HepG2 (cell line): ENCODE data around the gene COL9A2. TPM values are rescaled to one million over a fixed set of nuclear protein-coding genes. Genes with fewer than 3 reads are reported as not detected.
A peak's percentile ranks its signal among the peaks of the same experiment; 100 is the strongest.
"Not testable (repeated sequence)": the region's sequence is repeated elsewhere in the genome, so short reads cannot be mapped to it uniquely, and the experiment has no call there.

Experiments used
- ATAC-seq: fragments of 200-7000 bp; cut with Tn5 transposase; 3 replicates; pipeline ENCODE4 v1.9.1; 2020; ENCODE audit warnings: mild to moderate bottlenecking, moderate library complexity
- BruUV-seq: library from RNA; stranded (reverse); fragments of 400-500 nt; replicated peaks from 2 replicates; lab custom pipeline; 2021; lab: Mats Ljungman, UMichigan
- CTCF ChIA-PET: fragments of 300-600 bp; formaldehyde crosslinking; extraction: SDS; loops from one replicate; lab custom pipeline; 2021; ENCODE audit warnings: low total read pairs, inconsistent platforms, low intra/inter-chr PET ratio; lab: Yijun Ruan, JAX
- POLR2A ChIA-PET: fragments of 350-600 bp; sonication (Branson Sonifier 250); formaldehyde crosslinking; loops from one replicate; lab custom pipeline; 2020; ENCODE audit warnings: antibody characterized with exemption, inconsistent platforms; lab: Yijun Ruan, JAX
- DNase-seq: peaks from one replicate; pipeline ENCODE4 v3.0.0-alpha.2; 2015; ENCODE audit warnings: low spot score
- FAIRE-seq: peaks from 3 replicates; lab custom pipeline; 2011; peaks lifted over from hg19 to GRCh38; lab: Jason Lieb, UNC
- H2AFZ ChIP-seq: one replicate; pipeline ENCODE4 v1.6.1; 2011; ENCODE audit warnings: low read length, inconsistent platforms
- H3K27ac ChIP-seq: fragments of 300-600 bp; 3 replicates; pipeline ENCODE4 v1.8.0; 2011; ENCODE audit warnings: mixed run types, mild to moderate bottlenecking, mixed read lengths, low read length, inconsistent platforms; ENCODE audit not compliant: insufficient read depth; ENCODE audit errors: extremely low read length
- H3K27me3 ChIP-seq, 2 experiments: fragments of 200-600 bp in 1 of 2; 2 replicates in 1 of 2; 3 replicates in 1 of 2; pipeline versions ENCODE4 v1.6.0 to v1.8.0; 2011; ENCODE audit warnings: low read length in 2 of 2, mild to moderate bottlenecking in 2 of 2, moderate library complexity in 2 of 2, inconsistent platforms in 1 of 2; ENCODE audit not compliant: insufficient read depth in 2 of 2, control insufficient read depth in 1 of 2
- H3K36me3 ChIP-seq, 2 experiments: fragments of 200-600 bp in 1 of 2; replicated peaks in 1 of 2; 2 replicates in 1 of 2; 3 replicates in 1 of 2; pipeline versions ENCODE4 v1.5.1 to v1.8.0; 2011; ENCODE audit warnings: low read length in 2 of 2, inconsistent platforms in 1 of 2; ENCODE audit not compliant: insufficient read depth in 2 of 2, control insufficient read depth in 1 of 2
- H3K4me1 ChIP-seq: 2 replicates; pipeline ENCODE4 v1.5.1; 2012; ENCODE audit warnings: low read length, inconsistent platforms; ENCODE audit not compliant: insufficient read depth
- H3K4me2 ChIP-seq: 2 replicates; pipeline ENCODE4 v1.6.0; 2011; ENCODE audit warnings: low read depth, low read length, inconsistent platforms
- H3K4me3 ChIP-seq, 3 experiments: fragments of 200-600 bp in 1 of 3; sonication (generic), shearing (Covaris generic) in 1 of 3; replicated peaks in 1 of 3; 2 replicates each; pipeline ENCODE4 v1.5.1; 2011 to 2016; ENCODE audit warnings: low read length in 3 of 3, inconsistent platforms in 2 of 3, low read depth in 2 of 3, mild to moderate bottlenecking in 2 of 3, control low read depth in 1 of 3, mixed read lengths in 1 of 3; ENCODE audit not compliant: insufficient read depth in 1 of 3
- H3K79me2 ChIP-seq: one replicate; pipeline ENCODE4 v1.6.1; 2011; ENCODE audit warnings: low read length, inconsistent platforms; ENCODE audit not compliant: insufficient read depth
- H3K9ac ChIP-seq: 2 replicates; pipeline ENCODE4 v1.6.0; 2011; ENCODE audit warnings: mild to moderate bottlenecking, low read depth, low read length, inconsistent platforms; ENCODE audit not compliant: insufficient read depth
- H3K9me3 ChIP-seq: 2 replicates; pipeline ENCODE4 v1.5.1; 2012; ENCODE audit warnings: mild to moderate bottlenecking, low read length
- H4K20me1 ChIP-seq: 2 replicates; pipeline ENCODE4 v1.6.0; 2011; ENCODE audit warnings: inconsistent platforms, mild to moderate bottlenecking, low read length, moderate library complexity; ENCODE audit not compliant: insufficient read depth
- ASH2L ChIP-seq: fragments of 300-600, 200-600 bp; sonication (generic); IDR thresholded peaks from 2 replicates; pipeline ENCODE4 v1.7.0; 2017; ENCODE audit warnings: low read depth, mild to moderate bottlenecking, moderate library complexity, mixed read lengths, low read length; ENCODE audit not compliant: insufficient read length
- ATAD3A ChIP-seq: sonication (generic); formaldehyde crosslinking; IDR thresholded peaks from 2 replicates; pipeline ENCODE4 v1.4.0; 2020; ENCODE audit warnings: missing genetic modification reagents
- CAMTA2 ChIP-seq: sonication (generic); formaldehyde crosslinking; IDR thresholded peaks from 2 replicates; pipeline ENCODE4 v1.4.0; 2020; ENCODE audit warnings: mild to moderate bottlenecking, missing genetic modification reagents, borderline replicate concordance
- NCOR1 ChIP-seq: fragments of 200-600 bp; sonication (generic); IDR thresholded peaks from 2 replicates; pipeline ENCODE4 v1.7.0; 2017; ENCODE audit warnings: antibody characterized with exemption, low read length, borderline replicate concordance
- PHF5A ChIP-seq: IDR thresholded peaks from one replicate; pipeline ENCODE4 v1.6.1; 2018; ENCODE audit warnings: low read depth, missing genetic modification reagents; ENCODE audit not compliant: unreplicated experiment
- PHF8 ChIP-seq: sonication (generic); formaldehyde crosslinking; IDR thresholded peaks from 2 replicates; pipeline ENCODE4 v1.5.0; 2020; ENCODE audit warnings: missing genetic modification reagents
- RFXANK ChIP-seq: IDR thresholded peaks from 2 replicates; pipeline ENCODE4 v1.6.1; 2016
- ZBTB8A ChIP-seq: sonication (generic); formaldehyde crosslinking; IDR thresholded peaks from 2 replicates; pipeline ENCODE4 v1.4.0; 2020; ENCODE audit warnings: mild to moderate bottlenecking, low read depth, missing genetic modification reagents, borderline replicate concordance
- ZNF160 ChIP-seq: sonication (generic); formaldehyde crosslinking; IDR thresholded peaks from 2 replicates; pipeline ENCODE4 v1.8.0; 2022; ENCODE audit warnings: mild to moderate bottlenecking, inconsistent platforms, missing genetic modification reagents
- ZNF207 ChIP-seq: fragments of 450-650 bp; IDR thresholded peaks from 2 replicates; pipeline ENCODE4 v1.6.1; 2016; ENCODE audit warnings: antibody characterized with exemption, borderline replicate concordance
- ZNF317 ChIP-seq: sonication (generic); formaldehyde crosslinking; IDR thresholded peaks from 2 replicates; pipeline ENCODE4 v1.5.0; 2020; ENCODE audit warnings: mild to moderate bottlenecking, missing genetic modification reagents
- ZNF644 ChIP-seq: IDR thresholded peaks from 2 replicates; pipeline ENCODE4 v1.6.1; 2016; ENCODE audit warnings: low read depth
- WGBS: methylation state at CpG from one replicate; pipeline ENCODE4 v1.1.6; 2017; ENCODE audit warnings: low lambda C conversion rate; 5-methylcytosine and 5-hydroxymethylcytosine counted together
- in situ Hi-C: cut with HindIII; loops from 2 replicates; pipeline ENCODE4 v1.10.0; 2017; ENCODE audit warnings: low pct_unique_long_range_greater_than_20kb; ENCODE audit not compliant: extremely low pct_ligation_motif_present
- intact Hi-C: fragments of 100-400 bp; cut with micrococcal nuclease; formaldehyde crosslinking; loops from one replicate; pipeline ENCODE4 v1.10.0; 2022; ENCODE audit not compliant: unreplicated experiment
- polyA plus RNA-seq, 8 experiments: library from polyadenylated mRNA; depleted of rRNA in 3 of 8; stranded (reverse) in 7 of 8; unstranded in 1 of 8; fragments of >200 nt; fragmentation: Illumina TruSeq in 4 of 8; extraction: Trizol in 4 of 8; gene quantifications; 2 replicates each; pipeline versions ENCODE4 v1.2.1 to v1.2.3, GENCODE V29; 2011 to 2016; ENCODE audit warnings: low read depth in 4 of 8, missing spikeins in 1 of 8, mixed read lengths in 1 of 8; ENCODE audit not compliant: insufficient read depth in 1 of 8
- total RNA-seq, 5 experiments: library from RNA; depleted of rRNA; stranded (reverse); fragments of >200 nt; fragmentation: Illumina TruSeq; extraction: Trizol; gene quantifications; 2 replicates each; pipeline ENCODE4 v1.2.3, GENCODE V29; 2016; ENCODE audit warnings: low read depth in 1 of 5
- TF ChIP-seq, protein P1 (sequence below): sonication (generic); formaldehyde crosslinking; IDR thresholded peaks from 2 replicates; pipeline ENCODE4 v1.8.0; 2022; ENCODE audit warnings: mild to moderate bottlenecking, missing genetic modification reagents, moderate library complexity
- TF ChIP-seq, protein P2 (sequence below): sonication (generic); formaldehyde crosslinking; IDR thresholded peaks from 2 replicates; pipeline ENCODE4 v1.4.0; 2020; ENCODE audit warnings: missing genetic modification reagents
- TF ChIP-seq, protein P3 (sequence below): sonication (generic); formaldehyde crosslinking; IDR thresholded peaks from 2 replicates; pipeline ENCODE4 v1.4.0; 2020; ENCODE audit warnings: missing genetic modification reagents

COL9A2 gene
- total and polyA plus RNA-seq, 2 of the 13 experiments (the other 11 are each of a cell fraction or from before 2014, with no cell fraction given): 20.2 to 26.9 TPM

GRCh38 chr1:40331403-40331802 is 14.3 kb upstream of the COL9A2 start:
- TF ChIP-seq ZNF317 (CRISPR knock-in tag): peak; percentile 87
- TF ChIP-seq, all 625 proteins: peak for 1; not testable (repeated sequence) for 624
- H3K9ac ChIP-seq, H3K27ac ChIP-seq, ATAC-seq, H3K4me3 ChIP-seq, BruUV-seq, H3K36me3 ChIP-seq, H4K20me1 ChIP-seq, H3K27me3 ChIP-seq, H3K9me3 ChIP-seq, intact Hi-C loops, FAIRE-seq, H3K79me2 ChIP-seq, H3K4me2 ChIP-seq, in situ Hi-C loops, CTCF ChIA-PET, DNase-seq, POLR2A ChIA-PET, H2AFZ ChIP-seq: not testable (repeated sequence)
- H3K4me1 ChIP-seq: peaks cover 19% of the 10 kb centered on the region
- 77% methylated on average over 1 of the region's 1 CpG for WGBS

DNA sequence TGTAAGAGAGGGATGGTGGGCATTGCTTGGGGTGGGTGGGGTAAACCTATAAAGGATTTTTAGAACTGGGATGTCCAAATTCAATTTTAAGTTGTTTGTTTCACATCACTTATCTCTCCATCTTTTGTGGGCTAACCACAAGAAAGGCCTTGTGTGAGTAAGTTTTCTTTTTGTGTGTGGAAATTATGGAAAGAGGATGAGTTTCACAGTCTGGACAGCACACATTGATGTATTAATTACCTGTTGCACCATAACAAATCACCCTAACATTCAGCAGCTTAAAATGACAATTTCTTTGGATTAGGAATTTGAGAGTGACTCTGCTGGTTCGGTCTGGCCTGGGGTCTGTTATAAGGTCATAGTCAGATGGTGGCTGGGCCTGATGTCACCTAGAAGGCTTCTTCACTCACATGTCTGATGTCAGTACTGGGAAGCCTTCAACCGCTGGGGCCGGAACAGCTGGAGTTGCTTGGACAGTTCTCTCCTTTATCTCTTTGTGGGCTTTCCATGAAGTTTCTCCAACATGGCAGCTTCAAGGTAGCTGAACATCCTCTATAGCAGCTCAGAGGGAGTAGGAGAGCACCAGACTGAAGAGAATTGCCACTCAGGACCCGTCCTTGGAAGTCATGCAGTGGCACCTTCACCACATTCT is 2.0 kb upstream of the COL9A2 start:
- ATAC-seq: no peak
- Histone ChIP-seq H3K9me3 (no peaks in the 10 kb centered on the region), H3K4me3 (no peak overlapping the region), H3K27me3 (peaks cover 0 to 11% of the 10 kb centered on the region in 2 experiments; a peak in 1 of 5 replicates), H3K4me2 (no peak overlapping the region), H3K9ac (no peak overlapping the region), H2AFZ (no peak overlapping the region), H3K4me1 (peaks cover 33% of the 10 kb centered on the region), H3K27ac (no peak overlapping the region), H3K36me3 (no peaks in the 10 kb centered on the region), H4K20me1 (no peaks in the 10 kb centered on the region), H3K79me2 (no peaks in the 10 kb centered on the region)
- WGBS: 100% methylated on average over 1 of the region's 4 CpGs
- intact Hi-C loops: loop anchor here (10.0 kb wide), 1 partner anchor 64 kb away; the partner anchor contains the start of gene ZMPSTE24
- ChIA-PET POLR2A (no interaction called here), CTCF (no interaction called here)
- FAIRE-seq: no peak
- in situ Hi-C loops: no loop called here
- BruUV-seq: no TSS peak
- DNase-seq: no peak
- TF ChIP-seq, protein P1, sequence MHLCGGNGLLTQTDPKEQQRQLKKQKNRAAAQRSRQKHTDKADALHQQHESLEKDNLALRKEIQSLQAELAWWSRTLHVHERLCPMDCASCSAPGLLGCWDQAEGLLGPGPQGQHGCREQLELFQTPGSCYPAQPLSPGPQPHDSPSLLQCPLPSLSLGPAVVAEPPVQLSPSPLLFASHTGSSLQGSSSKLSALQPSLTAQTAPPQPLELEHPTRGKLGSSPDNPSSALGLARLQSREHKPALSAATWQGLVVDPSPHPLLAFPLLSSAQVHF (CRISPR knock-in tag): no peak
- no peak for TF ChIP-seq RFXANK (CRISPR knock-in tag)
- TF ChIP-seq PHF5A: no peak
- TF ChIP-seq NCOR1: no peak
- TF ChIP-seq, protein P2, sequence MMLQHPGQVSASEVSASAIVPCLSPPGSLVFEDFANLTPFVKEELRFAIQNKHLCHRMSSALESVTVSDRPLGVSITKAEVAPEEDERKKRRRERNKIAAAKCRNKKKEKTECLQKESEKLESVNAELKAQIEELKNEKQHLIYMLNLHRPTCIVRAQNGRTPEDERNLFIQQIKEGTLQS (CRISPR knock-in tag): no peak
- TF ChIP-seq CAMTA2: no peak
- TF ChIP-seq ATAD3A (CRISPR knock-in tag): no peak
- TF ChIP-seq ASH2L: no peak
- TF ChIP-seq ZNF207: no peak
- TF ChIP-seq ZNF160 (CRISPR knock-in tag): no peak
- TF ChIP-seq ZNF644 (CRISPR knock-in tag): no peak
- TF ChIP-seq PHF8 (CRISPR knock-in tag): no peak
- no peak for TF ChIP-seq ZBTB8A
- TF ChIP-seq, protein P3, sequence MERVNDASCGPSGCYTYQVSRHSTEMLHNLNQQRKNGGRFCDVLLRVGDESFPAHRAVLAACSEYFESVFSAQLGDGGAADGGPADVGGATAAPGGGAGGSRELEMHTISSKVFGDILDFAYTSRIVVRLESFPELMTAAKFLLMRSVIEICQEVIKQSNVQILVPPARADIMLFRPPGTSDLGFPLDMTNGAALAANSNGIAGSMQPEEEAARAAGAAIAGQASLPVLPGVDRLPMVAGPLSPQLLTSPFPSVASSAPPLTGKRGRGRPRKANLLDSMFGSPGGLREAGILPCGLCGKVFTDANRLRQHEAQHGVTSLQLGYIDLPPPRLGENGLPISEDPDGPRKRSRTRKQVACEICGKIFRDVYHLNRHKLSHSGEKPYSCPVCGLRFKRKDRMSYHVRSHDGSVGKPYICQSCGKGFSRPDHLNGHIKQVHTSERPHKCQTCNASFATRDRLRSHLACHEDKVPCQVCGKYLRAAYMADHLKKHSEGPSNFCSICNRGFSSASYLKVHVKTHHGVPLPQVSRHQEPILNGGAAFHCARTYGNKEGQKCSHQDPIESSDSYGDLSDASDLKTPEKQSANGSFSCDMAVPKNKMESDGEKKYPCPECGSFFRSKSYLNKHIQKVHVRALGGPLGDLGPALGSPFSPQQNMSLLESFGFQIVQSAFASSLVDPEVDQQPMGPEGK (CRISPR knock-in tag): no peak
